GM12873 (cell line): ENCODE results near the gene CDRT4.

Experiments
- TF ChIP-seq, protein P1 (sequence below): IDR thresholded peaks from 2 replicates; pipeline ENCODE4 v1.5.1; 2012; ENCODE audit warnings: low read depth, mild to moderate bottlenecking, moderate library complexity, low read length, control low read depth; ENCODE audit not compliant: insufficient read depth; ENCODE audit errors: missing control alignments

CDRT4 gene

DNA sequence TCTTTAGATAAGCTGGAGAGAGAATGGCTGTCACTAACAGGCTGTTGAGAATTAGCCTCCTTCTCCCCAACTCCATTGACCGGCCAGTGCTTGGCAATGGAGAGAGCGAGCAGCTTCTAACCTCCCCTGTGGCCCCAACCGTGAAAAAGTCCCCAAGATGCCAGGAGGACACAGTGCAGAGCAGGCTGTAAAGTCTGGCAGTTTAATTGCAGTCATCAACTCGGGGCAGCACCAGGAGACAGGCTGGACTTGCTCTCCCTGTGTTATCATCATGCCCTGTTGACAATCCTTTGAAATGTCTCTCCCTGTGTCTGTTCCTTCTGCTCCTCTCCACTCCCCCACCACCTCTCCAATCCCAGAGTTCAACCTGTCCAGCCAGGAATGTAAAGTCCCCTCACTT is 705 bp upstream of the CDRT4 start:
- TF ChIP-seq, protein P1, sequence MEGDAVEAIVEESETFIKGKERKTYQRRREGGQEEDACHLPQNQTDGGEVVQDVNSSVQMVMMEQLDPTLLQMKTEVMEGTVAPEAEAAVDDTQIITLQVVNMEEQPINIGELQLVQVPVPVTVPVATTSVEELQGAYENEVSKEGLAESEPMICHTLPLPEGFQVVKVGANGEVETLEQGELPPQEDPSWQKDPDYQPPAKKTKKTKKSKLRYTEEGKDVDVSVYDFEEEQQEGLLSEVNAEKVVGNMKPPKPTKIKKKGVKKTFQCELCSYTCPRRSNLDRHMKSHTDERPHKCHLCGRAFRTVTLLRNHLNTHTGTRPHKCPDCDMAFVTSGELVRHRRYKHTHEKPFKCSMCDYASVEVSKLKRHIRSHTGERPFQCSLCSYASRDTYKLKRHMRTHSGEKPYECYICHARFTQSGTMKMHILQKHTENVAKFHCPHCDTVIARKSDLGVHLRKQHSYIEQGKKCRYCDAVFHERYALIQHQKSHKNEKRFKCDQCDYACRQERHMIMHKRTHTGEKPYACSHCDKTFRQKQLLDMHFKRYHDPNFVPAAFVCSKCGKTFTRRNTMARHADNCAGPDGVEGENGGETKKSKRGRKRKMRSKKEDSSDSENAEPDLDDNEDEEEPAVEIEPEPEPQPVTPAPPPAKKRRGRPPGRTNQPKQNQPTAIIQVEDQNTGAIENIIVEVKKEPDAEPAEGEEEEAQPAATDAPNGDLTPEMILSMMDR: no peak

DNA sequence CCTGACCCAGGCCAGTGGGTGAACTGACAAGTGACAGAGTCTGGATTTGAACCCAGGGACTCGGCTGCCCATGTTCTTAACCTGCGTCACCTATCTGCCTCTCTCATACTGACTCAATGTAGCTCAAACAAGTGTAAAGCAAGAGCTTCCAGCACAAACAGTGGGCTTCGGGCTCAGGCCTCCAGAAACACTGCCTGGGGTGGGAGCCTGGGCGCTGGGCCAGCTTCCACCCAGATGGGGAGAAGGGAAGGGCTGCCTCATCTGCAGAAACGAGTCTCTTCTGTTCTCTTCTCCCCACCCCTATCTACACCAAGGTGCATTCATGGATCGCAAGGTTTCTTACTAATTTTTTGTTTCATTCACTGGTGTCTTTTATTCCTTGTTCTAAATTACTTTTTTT is 1.3 kb downstream of the CDRT4 start:
- TF ChIP-seq, protein P1: no peak

DNA sequence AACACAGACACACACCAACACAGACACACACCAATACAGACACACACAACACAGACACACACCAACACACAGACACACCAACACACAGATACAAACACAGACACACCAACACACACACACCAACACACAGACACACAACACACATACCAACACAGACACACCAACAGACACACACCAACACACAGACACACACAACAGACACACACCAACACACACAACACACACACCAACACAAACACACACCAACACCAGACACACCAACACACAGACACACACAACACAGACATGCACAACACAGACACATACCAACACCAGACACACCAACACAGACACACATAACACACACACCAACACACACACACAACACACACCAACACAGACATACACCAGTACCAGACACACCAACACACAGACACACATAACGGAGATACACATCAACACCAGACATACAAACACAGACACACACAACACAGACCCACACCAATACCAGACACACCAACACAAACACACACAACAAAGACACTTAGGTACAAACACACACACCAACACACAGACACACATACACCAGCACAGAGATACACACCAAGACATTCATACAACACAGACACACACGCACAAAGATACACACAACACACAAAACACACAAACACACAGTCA is 2.2 kb downstream of the CDRT4 start:
- TF ChIP-seq, protein P1: no peak

DNA sequence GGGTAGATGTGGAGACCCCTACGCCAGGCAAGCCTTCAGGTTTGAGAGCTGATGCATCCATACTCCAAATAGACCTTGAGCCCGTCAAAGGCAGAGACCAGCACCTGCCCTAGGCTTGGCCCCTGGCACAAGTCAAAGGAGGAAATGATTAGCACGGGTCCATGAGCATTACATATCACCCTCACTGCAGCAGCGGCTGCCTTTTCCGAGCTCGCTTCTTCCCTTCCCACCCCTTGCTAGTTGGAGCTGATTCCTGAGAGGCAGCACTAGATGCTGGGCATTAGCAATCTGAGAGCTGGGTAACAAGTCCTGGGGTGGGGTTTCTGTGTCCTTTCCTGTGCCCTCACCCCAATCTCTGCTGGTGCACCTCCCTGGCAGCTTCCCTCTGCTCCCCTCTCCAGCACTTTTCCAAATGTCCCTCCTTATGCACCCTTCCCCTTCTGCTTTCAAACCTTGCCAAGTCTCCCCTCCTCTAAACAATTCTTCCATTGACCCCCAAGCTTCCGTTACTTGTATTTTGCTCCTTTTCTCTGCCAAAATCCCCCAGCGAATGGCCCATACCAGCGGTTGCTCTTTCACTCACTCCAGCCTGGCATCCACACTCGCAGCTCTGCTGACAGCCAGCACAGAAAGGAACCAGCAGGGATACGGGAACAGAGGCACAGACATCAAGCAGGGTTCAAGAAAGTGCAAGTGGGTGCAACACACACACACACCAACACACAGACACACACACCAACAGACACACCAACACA is 3.0 kb downstream of the CDRT4 start:
- TF ChIP-seq, protein P1: no peak

DNA sequence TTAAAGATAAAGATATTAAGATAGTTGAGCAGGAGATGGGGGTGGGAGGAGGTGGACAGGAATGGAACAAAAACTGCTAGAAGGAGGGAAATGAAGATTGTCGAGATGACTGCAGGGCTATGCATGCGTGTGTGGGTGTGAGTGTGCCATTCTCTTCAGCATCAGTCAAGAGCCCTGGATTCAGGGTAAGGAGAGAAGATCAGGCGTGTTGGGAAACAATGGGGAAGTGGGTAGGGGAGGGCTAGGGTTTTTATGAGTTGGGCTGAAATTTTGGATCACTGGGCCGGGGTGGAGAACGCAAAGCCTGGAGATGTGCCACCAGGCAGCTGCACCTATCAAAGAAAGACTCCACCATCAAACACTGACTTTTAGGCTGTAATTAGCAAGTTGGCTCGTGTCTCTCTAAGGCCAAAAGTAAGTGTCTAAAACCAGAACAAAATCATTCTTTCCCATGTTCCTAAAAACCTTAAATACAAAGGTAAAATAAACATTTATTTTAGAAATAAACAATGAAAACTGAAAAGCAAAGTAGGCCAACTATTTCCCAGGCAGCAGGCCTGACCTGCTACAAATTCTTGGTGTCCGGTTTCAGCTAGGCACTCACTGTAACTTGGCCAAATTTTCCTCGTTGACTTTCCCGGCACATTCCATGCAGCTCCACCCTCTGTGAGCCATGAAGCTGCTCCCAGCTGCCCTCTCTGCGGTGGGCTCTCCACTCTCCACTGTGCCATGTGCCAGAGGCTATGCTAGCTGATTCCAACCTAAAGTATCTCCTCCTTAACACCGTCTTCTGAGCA is 4.2 kb downstream of the CDRT4 start:
- TF ChIP-seq, protein P1: no peak

DNA sequence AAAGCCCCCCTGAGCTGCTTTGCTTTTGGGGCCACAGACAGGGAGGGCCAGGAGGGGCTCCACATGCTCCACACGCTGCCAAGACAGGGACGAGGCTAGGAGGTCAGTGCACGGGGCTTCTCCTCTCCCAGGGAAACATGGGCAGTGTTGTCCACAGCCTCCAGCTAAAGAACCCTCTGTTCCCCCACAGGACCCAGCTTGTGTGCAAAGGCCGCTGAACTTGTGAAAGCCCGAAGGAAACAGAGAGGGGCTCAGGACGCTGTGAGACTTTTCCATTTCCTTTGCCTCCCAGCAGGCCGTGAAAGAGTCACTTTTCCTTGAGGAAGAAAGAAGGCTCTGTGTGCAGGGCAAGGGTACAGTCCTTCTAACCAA is 9.7 kb downstream of the CDRT4 start:
- TF ChIP-seq, protein P1: no peak
